ENCODE measurements around the gene CD93.

CD93 gene

GRCh38 chr20:23034721-23035671, 51.1 kb downstream of the CD93 start, which contains the start of gene SSTR4:
SSTR4 (plus strand) TSS chr20:23035312; CDS start chr20:23035484, 172 bp downstream.
- DNase-seq (ENCODE audit: low spot score), result no peak

- no peak for DNase-seq (ENCODE audit: low spot score)
Measured at GRCh38 chr20:23033918-23034317, 52.2 kb downstream of the CD93 start.

- DNase-seq (ENCODE audit: low spot score), result no peak
Measured at GRCh38 chr20:23032750-23033078, 53.4 kb downstream of the CD93 start.

- DNase-seq (ENCODE audit: low spot score), result no peak
Measured at GRCh38 chr20:23032056-23032749, 53.9 kb downstream of the CD93 start.

GRCh38 chr20:23031346-23031745, 54.8 kb downstream of the CD93 start:
- no peak for DNase-seq (ENCODE audit: low spot score)
